Fibroblast of skin of right quadriceps (primary cell): Measurements from ENCODE around the gene RAB9B.
"Not testable (repeated sequence)": the region's sequence is repeated elsewhere in the genome, so short reads cannot be mapped to it uniquely, and the experiment has no call there.

Experiments used
- DNase-seq: peaks from one replicate; pipeline ENCODE4 v3.0.0-alpha.2; 2013

RAB9B gene

GRCh38 chrX:103831803-103832544 lies at the start of gene RAB9B:
Gene RAB9B (minus strand): TSS chrX:103832257. CDS start chrX:103825784, 6,473 bp downstream.
- no peak for DNase-seq

DNA sequence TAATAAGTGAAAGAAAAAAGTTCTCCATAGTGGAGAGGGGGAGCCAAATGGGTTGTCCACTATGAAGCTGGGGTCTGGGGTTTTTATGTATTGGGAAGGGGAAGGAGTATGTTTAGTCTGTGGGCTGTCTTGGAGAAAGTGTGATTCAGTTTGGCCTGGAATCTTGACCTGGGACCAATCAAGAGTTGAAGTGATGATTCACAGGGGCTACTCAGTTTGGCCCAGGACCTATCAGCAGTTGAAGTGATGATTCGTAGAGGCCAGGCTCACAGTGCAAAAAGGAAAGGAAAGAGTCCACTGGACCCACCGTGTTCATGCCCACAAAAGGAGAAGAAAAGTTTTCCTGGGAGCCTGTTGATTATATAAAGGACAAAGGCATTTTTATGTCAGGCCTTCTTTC lies 47.3 kb upstream of the RAB9B start:
- DNase-seq, result peak; percentile 33

DNA sequence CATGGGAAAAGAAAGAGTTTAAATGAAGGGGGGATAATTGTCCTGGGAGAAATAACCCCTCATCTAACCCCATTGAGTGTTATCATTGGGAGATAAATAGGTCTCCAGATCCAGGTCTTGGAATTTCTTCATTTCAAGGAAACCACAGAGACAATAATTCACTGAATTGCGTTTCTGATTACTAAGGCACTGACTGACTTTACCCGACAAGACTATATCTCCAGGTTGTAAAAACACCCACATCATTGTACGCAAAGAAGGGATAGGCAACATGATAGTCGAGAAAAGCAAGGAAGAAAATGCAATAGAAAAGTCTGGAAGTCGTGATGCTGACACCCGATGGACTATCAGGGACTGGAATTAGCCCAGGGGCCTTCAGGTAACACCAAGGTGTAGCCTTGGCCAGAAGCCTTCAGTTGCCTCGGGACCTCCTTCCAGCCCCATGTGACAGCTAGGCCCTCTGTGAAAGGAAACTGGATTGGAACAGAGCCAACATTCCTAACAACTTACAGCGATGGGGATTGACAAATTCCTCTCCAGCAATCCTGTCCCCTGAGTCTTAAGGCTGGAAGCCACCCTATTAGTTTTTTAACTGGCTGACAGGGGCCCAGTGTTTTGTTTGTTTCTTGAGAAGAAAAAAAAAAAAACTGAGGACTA lies 46.5 kb upstream of the RAB9B start:
- peak; percentile 81 for DNase-seq

DNA sequence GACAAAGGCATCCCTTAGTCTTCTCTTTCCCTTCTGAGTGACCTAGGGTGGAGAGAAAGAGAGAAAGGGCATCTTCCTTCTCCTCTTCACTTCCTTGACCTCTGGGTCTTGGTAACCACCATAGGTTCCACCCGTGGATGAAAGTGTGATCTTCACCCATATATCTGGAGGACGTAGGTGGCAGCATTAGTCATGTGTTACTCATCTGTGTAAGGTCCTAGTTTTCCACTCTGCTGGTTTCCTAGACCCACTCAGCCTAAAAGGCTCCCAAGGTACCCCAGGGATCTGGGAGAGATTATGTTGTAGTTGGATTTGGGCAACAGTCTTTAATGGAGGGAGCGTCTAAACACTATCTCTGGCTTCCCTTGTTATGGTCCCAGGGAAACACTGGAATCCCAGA lies 45.5 kb upstream of the RAB9B start:
- no peak for DNase-seq

GRCh38 chrX:103864886-103865534 lies 33.0 kb upstream of the RAB9B start:
- DNase-seq, result no peak

DNA sequence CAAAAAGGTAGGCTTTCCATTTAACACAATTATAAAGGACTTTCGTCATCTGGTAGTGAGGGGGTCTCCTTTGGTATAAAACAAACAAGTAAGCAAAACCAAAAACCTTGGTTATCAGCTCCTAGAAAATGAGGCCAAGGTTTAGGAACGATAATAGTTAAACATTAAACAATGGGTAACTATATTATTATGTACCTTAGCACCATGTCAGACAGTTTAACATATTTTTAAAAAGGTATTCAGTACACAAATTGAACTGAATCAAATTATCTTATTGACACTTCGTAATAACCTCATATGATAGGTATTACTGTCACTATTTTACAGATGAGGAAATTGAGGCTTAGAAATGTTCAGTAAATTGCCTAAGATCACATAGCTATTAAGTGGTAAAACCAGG lies 32.1 kb upstream of the RAB9B start:
- no peak for DNase-seq

DNA sequence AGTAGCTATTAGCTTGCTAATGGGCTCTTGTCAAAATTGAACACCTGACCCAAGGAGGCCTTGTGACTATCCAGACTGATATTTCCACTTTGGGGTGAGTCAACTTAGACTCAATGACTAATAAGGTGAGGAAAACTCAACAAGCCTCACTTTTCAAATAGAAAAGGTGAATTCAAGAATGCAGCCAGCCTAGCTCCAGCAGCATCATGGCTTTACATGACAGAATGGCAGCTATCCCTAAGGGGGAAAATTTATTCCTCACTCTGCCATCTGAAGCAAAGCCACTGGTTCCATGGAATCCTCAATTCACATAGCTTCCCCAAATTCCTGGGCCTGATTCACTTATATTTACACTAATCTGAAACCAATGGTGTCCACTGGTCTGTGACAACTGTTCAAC lies 29.1 kb upstream of the RAB9B start:
- no peak for DNase-seq

DNA sequence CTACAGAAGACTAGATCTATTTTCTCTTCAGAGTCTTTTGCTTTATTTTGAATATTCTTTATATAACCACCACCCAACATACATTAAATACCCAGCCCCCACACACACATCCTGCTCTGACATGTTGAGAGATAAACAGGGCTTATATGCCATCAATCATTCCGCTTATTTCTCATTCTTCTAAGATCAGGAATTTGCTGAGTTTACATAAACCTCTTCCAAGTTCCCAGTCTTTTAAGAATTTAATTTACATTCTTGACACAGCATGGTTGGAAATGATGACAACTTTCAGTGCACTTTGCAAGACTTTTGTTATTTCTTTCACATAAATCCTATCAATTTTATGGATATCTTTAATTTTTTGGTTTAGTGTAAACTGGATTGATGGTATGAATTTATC lies 17.5 kb upstream of the RAB9B start:
- DNase-seq, result no peak

DNA sequence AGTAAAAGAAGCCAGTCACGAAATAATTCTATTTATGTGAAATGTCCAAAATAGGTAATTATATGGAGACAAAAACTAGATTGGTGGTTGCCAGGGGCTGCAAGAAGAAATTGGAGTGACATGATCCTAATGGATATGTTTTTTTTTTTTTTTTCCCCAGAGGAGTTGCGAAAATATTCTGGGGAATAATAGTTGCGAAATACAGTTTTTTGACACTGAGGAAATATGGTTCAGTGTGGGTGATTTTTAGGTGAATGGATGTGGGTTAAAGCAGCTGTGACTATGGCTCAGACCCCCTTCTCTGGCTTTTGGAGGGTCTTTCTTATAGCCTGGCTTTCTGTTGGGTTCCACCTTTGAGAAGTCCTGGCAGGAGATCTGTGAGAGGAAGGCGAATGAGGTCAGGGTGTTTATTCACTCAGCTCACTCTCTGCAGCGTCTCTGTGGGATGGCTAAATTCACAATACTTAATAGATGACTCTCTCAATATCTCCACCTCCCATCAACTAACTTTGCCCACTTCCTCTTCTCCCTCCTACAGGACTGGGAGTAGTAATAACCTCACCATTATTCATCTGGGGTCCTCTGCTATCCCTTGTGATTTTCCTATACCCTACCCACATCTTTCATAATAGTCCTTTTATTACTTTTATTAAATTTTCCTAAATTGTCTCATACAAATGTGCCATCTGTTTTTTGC lies 15.3 kb upstream of the RAB9B start:
- DNase-seq, result peak; percentile 56

GRCh38 chrX:103846386-103846785 lies 14.3 kb upstream of the RAB9B start:
- no peak for DNase-seq

DNA sequence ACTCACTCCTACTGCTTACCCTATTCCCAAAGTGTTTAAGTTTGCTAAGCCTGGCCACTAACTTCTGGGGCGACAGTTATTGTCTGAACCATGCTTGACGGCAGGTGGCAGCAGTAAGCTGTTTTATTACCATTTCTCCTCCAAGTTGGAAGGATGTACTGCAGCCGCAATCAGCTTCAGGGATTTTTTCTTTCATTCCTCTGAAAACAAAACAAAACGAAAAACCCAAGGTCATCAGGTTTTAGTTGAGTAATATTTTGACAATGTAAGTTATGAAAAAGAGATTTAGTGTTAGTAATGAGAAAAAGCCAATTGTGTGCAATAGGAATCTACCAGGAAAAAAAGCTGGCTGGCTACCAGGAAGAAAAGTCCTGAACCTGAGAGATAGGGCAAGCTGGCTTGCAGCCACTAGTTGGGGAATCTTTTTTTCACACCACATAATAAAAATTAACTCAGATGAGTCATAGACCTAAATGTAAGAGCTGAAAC lies 13.2 kb upstream of the RAB9B start:
- peak; percentile 91 for DNase-seq

DNA sequence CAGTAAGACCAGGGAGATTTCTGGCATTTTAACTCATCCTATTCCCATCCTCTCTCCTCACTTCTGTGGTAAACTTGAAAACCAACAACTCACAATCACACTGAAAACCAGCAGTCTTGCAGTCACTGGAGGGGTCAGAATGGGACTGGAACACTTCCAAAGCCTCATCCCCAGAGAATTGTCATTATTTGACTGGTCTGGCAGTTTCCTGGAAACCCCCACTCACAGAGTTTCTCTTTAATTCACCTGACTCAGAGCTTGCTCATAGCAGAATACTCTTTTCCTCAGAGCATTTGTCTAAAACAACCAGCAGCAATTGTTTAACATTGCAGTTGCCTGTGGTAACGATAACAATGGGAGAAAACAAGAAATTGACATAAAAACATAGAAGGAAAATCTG lies 7.3 kb upstream of the RAB9B start:
- no peak for DNase-seq

- no peak for DNase-seq
These were observed 685 bp downstream of the RAB9B start for GRCh38 chrX:103831342-103831802.

DNA sequence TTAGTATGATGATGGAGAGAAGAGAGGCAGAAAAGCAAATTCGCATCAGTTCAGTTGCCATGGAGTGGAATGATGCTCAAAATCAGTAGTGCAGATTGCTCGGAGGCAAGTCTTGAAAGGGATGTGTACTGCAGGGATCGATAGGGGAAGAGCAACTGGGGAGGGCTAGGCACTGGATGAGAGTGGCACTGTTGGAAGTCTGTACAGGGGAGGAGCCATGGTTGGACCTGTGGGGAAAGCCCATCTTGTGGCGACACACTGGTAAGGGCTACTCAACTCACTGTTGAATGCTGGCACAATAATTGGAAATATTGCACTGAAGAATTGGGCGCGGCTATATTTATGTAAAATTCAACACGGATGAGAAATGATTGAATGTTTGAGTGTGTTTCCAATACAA lies 1.2 kb downstream of the RAB9B start:
- DNase-seq, result no peak

DNA sequence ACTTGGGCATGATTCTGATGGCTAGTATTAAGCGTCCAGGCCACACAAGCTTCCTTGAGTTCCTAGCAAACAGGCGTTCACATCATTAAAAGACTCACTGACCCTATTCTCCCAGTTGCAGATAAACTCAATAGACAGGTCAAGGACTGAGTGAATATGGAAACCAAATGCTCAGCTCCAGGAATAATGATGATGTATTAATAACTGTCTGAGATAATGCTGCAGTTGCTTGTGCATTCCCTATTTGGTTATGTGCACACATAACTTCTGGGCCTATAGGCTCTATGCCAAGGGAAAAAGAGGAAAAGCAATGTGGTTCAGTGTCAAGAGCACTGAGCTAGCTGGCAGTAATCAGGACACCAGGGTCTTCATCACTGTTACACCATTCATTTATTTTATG lies 3.5 kb downstream of the RAB9B start:
- DNase-seq, result no peak

DNA sequence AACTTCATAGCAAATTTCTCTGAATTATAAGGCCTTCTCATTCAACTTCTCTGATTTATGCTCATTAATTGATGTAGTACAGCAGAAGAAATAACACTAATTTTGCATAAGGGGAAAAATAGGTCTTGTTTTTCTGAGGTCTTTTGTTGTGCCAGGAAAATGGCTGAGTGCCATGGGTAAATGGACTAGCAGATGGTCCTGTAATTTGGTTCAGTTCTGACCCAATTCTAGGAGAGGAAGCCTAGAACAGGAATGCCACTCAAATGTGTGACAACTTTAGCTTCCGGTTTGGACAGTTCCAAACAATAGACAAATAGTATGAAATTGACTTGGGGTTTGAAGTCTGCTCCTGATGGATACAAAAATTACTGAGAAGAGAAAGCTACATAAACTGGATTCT lies 6.2 kb downstream of the RAB9B start:
- no peak for DNase-seq

GRCh38 chrX:103823591-103823990 lies 8.5 kb downstream of the RAB9B start:
- peak; percentile 29 for DNase-seq

DNA sequence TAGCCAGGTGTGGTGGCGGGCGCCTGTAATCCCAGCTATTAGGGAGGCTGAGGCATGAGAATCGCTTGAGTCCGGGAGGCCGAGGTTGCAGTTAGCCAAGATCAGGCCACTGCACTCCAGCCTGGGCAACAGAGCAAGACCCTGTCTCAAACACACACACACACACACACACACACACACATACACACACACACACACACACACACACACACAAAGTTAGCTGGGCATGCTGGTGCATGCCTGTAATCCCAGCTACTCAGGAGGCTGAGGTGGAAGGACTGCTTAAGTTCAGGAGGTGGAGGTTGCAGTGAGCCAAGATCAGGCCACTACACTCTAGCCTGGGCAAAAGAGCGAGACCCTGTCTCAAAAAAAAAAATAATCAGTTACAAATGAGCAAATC lies 11.3 kb downstream of the RAB9B start:
- not testable (repeated sequence) for DNase-seq

GRCh38 chrX:103818842-103819619 lies 13.0 kb downstream of the RAB9B start:
- DNase-seq, result no peak

DNA sequence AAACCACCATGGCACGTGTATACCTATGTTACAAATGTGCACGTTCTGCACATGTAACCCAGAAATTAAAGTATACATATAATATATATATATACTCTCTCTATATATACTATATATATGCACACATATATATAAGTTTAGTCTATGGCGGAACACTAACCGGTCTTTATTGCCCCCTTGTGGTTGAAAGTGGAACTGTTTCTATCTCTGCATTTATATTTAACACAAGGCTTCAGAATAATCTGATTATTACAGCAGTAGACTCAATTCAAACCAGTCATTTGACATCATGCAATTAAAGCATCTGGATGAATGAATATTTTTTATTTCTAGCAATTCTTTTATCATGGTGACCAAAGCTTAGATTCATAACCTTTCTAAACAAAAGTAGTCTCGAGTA lies 14.6 kb downstream of the RAB9B start:
- peak; percentile 49 for DNase-seq

DNA sequence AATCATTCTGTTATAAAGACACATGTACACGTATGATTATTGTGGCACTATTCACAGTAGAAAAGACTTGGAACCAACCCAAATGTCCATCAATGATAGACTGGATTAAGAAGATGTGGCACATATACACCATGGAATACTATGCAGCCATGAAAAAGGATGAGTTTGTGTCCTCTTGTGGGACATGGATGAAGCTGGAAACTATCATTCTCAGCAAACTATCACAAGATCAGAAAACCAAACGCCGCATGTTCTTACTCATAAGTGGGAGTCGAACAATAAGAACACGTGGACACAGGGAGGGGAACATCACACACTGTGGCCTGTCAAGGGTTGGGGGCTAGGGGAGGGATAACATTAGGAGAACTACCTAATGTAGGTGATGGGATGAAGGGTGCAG lies 15.0 kb downstream of the RAB9B start:
- not testable (repeated sequence) for DNase-seq

DNA sequence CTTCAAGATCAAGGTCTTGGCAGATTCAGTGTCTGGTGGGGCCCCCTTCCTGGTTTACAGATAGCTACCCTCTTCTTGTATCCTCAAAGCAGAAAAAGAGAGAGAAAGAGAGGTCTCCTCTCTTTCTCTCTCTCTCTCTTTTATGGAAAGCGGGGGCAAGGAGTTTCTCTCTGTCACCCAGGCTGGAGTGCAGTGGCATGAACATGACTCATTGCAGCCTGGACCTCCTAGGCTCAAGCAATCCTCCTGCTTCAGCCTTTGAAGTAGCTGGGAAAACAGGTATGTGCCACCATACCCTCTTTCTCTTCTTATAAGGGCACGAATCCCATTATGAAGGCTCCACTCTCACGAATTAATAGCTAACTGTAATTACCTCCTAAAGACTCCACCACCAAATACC lies 20.2 kb downstream of the RAB9B start:
- no peak for DNase-seq
